LoVo (cell line): ENCODE measurements around the gene DAZAP2.

Experiments used
- DNase-seq: peaks from one replicate; pipeline ENCODE4 v3.0.0-alpha.2; 2016; ENCODE audit warnings: low spot score

Gene DAZAP2

GRCh38 chr12:51238510-51239334 lies at the start of gene DAZAP2:
Gene DAZAP2, plus strand, starts transcription at chr12:51238826. Its CDS starts 82 bp downstream, at chr12:51238908.
- DNase-seq, result peak; percentile 99

- DNase-seq, result no peak
Observed at GRCh38 chr12:51189790-51190355, 48.8 kb upstream of the DAZAP2 start.

GRCh38 chr12:51190820-51191219 lies 47.8 kb upstream of the DAZAP2 start:
- no peak for DNase-seq

GRCh38 chr12:51191516-51192283 lies 46.9 kb upstream of the DAZAP2 start:
- no peak for DNase-seq

- DNase-seq, result no peak
Observed at GRCh38 chr12:51192284-51192671, 46.3 kb upstream of the DAZAP2 start.

- no peak for DNase-seq
Observed at GRCh38 chr12:51195841-51196240, 42.8 kb upstream of the DAZAP2 start.

- no peak for DNase-seq
Observed at GRCh38 chr12:51196547-51196946, 42.1 kb upstream of the DAZAP2 start.

GRCh38 chr12:51197736-51198567 lies 40.7 kb upstream of the DAZAP2 start:
- no peak for DNase-seq

GRCh38 chr12:51198568-51199365 lies 39.9 kb upstream of the DAZAP2 start:
- no peak for DNase-seq

GRCh38 chr12:51199366-51199945 lies 39.2 kb upstream of the DAZAP2 start:
- no peak for DNase-seq

GRCh38 chr12:51200156-51200555 lies 38.5 kb upstream of the DAZAP2 start:
- DNase-seq, result no peak

GRCh38 chr12:51200806-51201205 lies 37.8 kb upstream of the DAZAP2 start:
- no peak for DNase-seq

- no peak for DNase-seq
Observed at GRCh38 chr12:51202718-51203117, 35.9 kb upstream of the DAZAP2 start.

GRCh38 chr12:51205350-51205749 lies 33.3 kb upstream of the DAZAP2 start:
- DNase-seq, result no peak

GRCh38 chr12:51208016-51208660 lies 30.5 kb upstream of the DAZAP2 start:
- no peak for DNase-seq

GRCh38 chr12:51209259-51209658 lies 29.4 kb upstream of the DAZAP2 start:
- no peak for DNase-seq

- DNase-seq, result no peak
Observed at GRCh38 chr12:51210690-51211395, 27.8 kb upstream of the DAZAP2 start.

- no peak for DNase-seq
Observed at GRCh38 chr12:51214895-51215294, 23.7 kb upstream of the DAZAP2 start.

- DNase-seq, result no peak
Observed at GRCh38 chr12:51216642-51217041, 22.0 kb upstream of the DAZAP2 start.
